Measurements from ENCODE around the gene MBTPS2. TPM values are rescaled to one million over a fixed set of nuclear protein-coding genes. Genes with fewer than 3 reads are reported as not detected.

MBTPS2 gene
- total RNA-seq, 1 donor from 2014 or later, result 15.1 TPM

- no peak for TF ChIP-seq CTCF (IDR thresholded peaks at IDR 0.05; ENCODE audit: insufficient read depth, low read length, poor library complexity, severe bottlenecking)
- no peak overlapping the region for H3K4me3 ChIP-seq (ENCODE audit: low read depth, low read length)
- no peaks in the 10 kb centered on the region for H3K36me3 ChIP-seq (ENCODE audit: control insufficient read depth, insufficient read depth, low read length)
- H3K27me3 ChIP-seq (ENCODE audit: control insufficient read depth, insufficient read depth, low read length), result no peaks in the 10 kb centered on the region
- no peak for DNase-seq (ENCODE audit: low read depth)
These were observed 5.7 kb downstream of the MBTPS2 start for GRCh38 chrX:21845096-21845495.

- Histone ChIP-seq H3K36me3 (ENCODE audit: control insufficient read depth, insufficient read depth, low read length) (no peaks in the 10 kb centered on the region), H3K4me3 (ENCODE audit: low read depth, low read length) (no peak overlapping the region), H3K27me3 (ENCODE audit: control insufficient read depth, insufficient read depth, low read length) (no peaks in the 10 kb centered on the region)
- no peak for DNase-seq (ENCODE audit: low read depth)
- TF ChIP-seq CTCF (IDR thresholded peaks at IDR 0.05; ENCODE audit: insufficient read depth, low read length, poor library complexity, severe bottlenecking), result no peak
These were observed 7.9 kb downstream of the MBTPS2 start for GRCh38 chrX:21847342-21847741.

- no peak for TF ChIP-seq CTCF (IDR thresholded peaks at IDR 0.05; ENCODE audit: insufficient read depth, low read length, poor library complexity, severe bottlenecking)
These were observed 14.2 kb downstream of the MBTPS2 start for GRCh38 chrX:21853578-21853977.

GRCh38 chrX:21855937-21856415 is 16.6 kb downstream of the MBTPS2 start, which contains the start of gene YY2:
Gene YY2 (plus strand): TSS chrX:21855987. CDS start chrX:21856485, 498 bp downstream.
- H3K36me3 ChIP-seq (ENCODE audit: control insufficient read depth, insufficient read depth, low read length), result no peaks in the 10 kb centered on the region
- no peak within 1 kb of the TSS for H3K4me3 ChIP-seq (ENCODE audit: low read depth, low read length)
- TF ChIP-seq CTCF (IDR thresholded peaks at IDR 0.05; ENCODE audit: insufficient read depth, low read length, poor library complexity, severe bottlenecking), result no peak
- no peak for DNase-seq (ENCODE audit: low read depth)
- H3K27me3 ChIP-seq (ENCODE audit: control insufficient read depth, insufficient read depth, low read length), result no peaks in the 10 kb centered on the region

More at GRCh38 chrX:21853578-21853977, 14.2 kb downstream of the MBTPS2 start:
- Histone ChIP-seq H3K4me3 (ENCODE audit: low read depth, low read length) (no peak overlapping the region), H3K27me3 (ENCODE audit: control insufficient read depth, insufficient read depth, low read length) (no peaks in the 10 kb centered on the region), H3K36me3 (ENCODE audit: control insufficient read depth, insufficient read depth, low read length) (no peaks in the 10 kb centered on the region)
- no peak for DNase-seq (ENCODE audit: low read depth)

GRCh38 chrX:21856504-21856903 is 17.1 kb downstream of the MBTPS2 start:
- no peaks in the 10 kb centered on the region for H3K27me3 ChIP-seq (ENCODE audit: control insufficient read depth, insufficient read depth, low read length)
- no peak overlapping the region for H3K4me3 ChIP-seq (ENCODE audit: low read depth, low read length)
- DNase-seq (ENCODE audit: low read depth), result no peak
- H3K36me3 ChIP-seq (ENCODE audit: control insufficient read depth, insufficient read depth, low read length), result no peaks in the 10 kb centered on the region
- TF ChIP-seq CTCF (IDR thresholded peaks at IDR 0.05; ENCODE audit: insufficient read depth, low read length, poor library complexity, severe bottlenecking), result no peak

- no peak for DNase-seq (ENCODE audit: low read depth)
- Histone ChIP-seq H3K36me3 (ENCODE audit: control insufficient read depth, insufficient read depth, low read length) (no peaks in the 10 kb centered on the region), H3K4me3 (ENCODE audit: low read depth, low read length) (no peak overlapping the region), H3K27me3 (ENCODE audit: control insufficient read depth, insufficient read depth, low read length) (no peaks in the 10 kb centered on the region)
- no peak for TF ChIP-seq CTCF (IDR thresholded peaks at IDR 0.05; ENCODE audit: insufficient read depth, low read length, poor library complexity, severe bottlenecking)
These were observed 23.8 kb downstream of the MBTPS2 start for GRCh38 chrX:21863241-21863640.
